Stimulated activated effector memory CD8-positive, alpha-beta T cell treated with anti-CD3 and anti-CD28 coated beads, Interleukin-12 subunit alpha, Interleukin-12 subunit beta, amount 100 ng/mL, for 72 hours (primary cell): Measurements from ENCODE around the gene RGS17.

Source experiments
- ATAC-seq: fragments of 150-1000 bp; cut with Tn5 transposase; 2 replicates; pipeline ENCODE4 v1.10.0; 2021
- DNase-seq, 2 donors: peaks; one replicate each; pipeline ENCODE4 v3.0.0; 2021 to 2022; ENCODE audit warnings: low spot score in 2 of 2
- H3K27ac Mint-ChIP-seq: one replicate; pipeline ENCODE4 v1.8.0; 2022; ENCODE audit warnings: mild to moderate bottlenecking, mixed read lengths
- H3K36me3 Mint-ChIP-seq: one replicate; pipeline ENCODE4 v1.8.0; 2022; ENCODE audit warnings: mild to moderate bottlenecking, mixed read lengths
- H3K4me1 Mint-ChIP-seq: one replicate; pipeline ENCODE4 v1.8.0; 2022; ENCODE audit warnings: mixed read lengths
- H3K4me3 Mint-ChIP-seq: one replicate; pipeline ENCODE4 v1.8.0; 2022; ENCODE audit warnings: mild to moderate bottlenecking, mixed read lengths
- H3K9me3 Mint-ChIP-seq: one replicate; pipeline ENCODE4 v1.8.0; 2022; ENCODE audit warnings: mixed read lengths

The RGS17 gene

DNA sequence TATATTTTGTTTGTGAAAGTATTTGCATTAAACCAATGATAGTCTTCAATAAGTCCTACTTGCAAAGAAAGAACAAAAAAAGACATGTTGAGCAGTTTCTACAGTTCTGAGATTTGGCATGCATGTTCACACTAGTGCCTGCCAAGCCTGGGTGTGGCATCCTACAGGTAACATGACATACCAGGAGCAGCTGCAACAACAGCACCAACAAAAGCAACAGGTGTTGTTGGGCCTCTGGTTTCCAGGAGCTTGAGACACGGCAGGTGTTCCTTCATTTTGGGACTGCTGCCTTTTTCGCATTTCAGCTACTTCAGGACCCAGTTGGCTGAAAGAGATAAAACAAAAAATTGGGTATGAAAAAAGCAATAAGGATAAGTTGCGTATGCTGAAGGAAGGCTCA, 87.4 kb downstream of the RGS17 start:
- Mint-ChIP-seq H3K36me3 (no peaks in the 10 kb centered on the region), H3K4me3 (no peak overlapping the region), H3K9me3 (peaks cover 5% of the 10 kb centered on the region), H3K27ac (no peak overlapping the region), H3K4me1 (no peaks in the 10 kb centered on the region)
- ATAC-seq (no peak), DNase-seq (no peak)

DNA sequence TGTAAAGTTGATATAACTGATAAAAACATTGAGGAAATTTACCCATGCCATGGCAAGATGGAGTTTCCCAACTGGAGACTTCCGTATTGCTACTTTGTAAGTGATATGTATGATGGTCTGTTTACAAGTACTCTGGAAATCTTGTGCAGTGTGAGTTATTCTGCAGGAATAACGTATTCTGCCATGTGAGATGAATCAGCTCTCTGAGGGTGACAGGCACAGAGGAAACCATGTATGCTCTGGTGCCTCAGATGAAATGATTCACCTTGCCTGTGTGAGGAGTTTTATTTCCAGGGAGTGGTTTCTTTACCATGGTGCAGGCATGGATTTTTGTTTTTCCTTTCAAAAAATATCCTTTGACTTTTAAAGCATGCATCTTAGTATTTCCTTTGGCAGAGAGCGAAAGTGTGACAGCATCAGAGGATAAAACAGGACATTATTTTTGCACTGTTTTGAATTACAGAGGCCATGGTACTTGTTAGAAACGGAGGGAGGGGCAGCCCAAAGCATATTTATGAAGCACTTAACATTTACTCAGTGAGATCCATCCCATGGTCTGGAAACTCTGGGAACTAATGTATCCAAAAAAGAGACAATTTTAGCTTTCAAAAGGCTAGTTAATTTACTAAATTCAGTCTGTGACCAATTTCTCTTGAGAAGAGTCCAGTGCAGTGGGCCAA, 92.6 kb downstream of the RGS17 start:
- Mint-ChIP-seq H3K36me3 (no peaks in the 10 kb centered on the region), H3K4me3 (no peak overlapping the region), H3K9me3 (no peaks in the 10 kb centered on the region), H3K4me1 (no peaks in the 10 kb centered on the region), H3K27ac (no peak overlapping the region)
- no peak for ATAC-seq
- no peak for DNase-seq

DNA sequence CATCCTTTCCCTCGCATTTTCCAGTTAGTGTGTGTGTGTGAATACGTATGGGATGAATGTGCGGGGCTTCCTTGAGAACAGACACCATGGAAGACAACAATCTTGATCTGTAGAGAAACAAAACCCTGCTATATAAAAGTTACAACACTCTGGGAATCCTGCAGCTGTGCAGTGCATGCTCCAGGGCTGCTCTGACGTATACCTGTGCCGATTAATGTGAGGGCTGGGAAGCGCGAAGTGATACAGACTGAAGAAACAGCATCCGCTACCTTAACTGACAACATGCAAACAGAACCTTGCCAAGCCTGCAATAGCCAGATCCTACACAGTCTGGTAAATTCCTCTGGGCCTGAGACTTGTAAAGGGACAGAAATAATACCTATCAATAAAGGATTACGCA, 96.9 kb downstream of the RGS17 start:
- ATAC-seq (no peak), DNase-seq (no peak)
- Mint-ChIP-seq H3K4me3 (no peak overlapping the region), H3K36me3 (no peaks in the 10 kb centered on the region), H3K4me1 (no peaks in the 10 kb centered on the region), H3K9me3 (no peaks in the 10 kb centered on the region), H3K27ac (no peak overlapping the region)

DNA sequence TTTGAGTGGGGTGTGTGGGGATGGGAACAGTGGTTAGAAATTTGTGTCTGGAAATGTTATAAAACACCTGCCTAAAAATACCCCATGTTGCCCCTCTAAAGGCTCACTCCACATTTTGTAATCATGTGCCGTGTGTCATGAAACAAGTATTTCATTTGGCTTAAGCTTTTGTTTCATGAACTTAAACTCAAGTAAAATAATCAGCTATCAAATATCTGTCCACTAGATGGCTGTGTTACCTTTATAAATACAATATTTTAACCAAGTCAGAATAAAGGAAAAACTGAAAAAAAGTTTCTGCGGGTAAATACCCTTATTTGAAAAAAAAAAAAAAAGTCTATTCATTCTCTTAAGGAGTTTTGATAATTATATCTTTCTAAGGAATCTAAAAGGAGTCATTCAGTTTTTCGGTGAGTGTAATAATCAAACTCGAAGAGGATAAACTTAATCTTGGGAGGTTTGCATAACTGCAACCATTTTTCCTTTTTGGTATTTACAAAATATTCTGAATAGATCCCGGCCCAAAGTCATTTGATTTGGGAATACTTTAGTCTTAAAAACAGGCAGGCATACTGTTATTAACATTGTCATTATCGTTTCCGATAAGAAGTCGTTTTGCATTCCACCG, 98.7 kb downstream of the RGS17 start:
- H3K27ac Mint-ChIP-seq = no peak overlapping the region
- H3K9me3 Mint-ChIP-seq = no peaks in the 10 kb centered on the region
- H3K4me3 Mint-ChIP-seq = no peak overlapping the region
- DNase-seq (no peak), ATAC-seq (no peak)
- no peaks in the 10 kb centered on the region for H3K36me3 Mint-ChIP-seq
- H3K4me1 Mint-ChIP-seq = no peaks in the 10 kb centered on the region

- H3K27ac Mint-ChIP-seq = no peak overlapping the region
- DNase-seq (no peak), ATAC-seq (no peak)
- H3K4me3 Mint-ChIP-seq = no peak overlapping the region
- H3K9me3 Mint-ChIP-seq = no peaks in the 10 kb centered on the region
- H3K4me1 Mint-ChIP-seq = no peaks in the 10 kb centered on the region
- no peaks in the 10 kb centered on the region for H3K36me3 Mint-ChIP-seq
These were observed 99.6 kb downstream of the RGS17 start for GRCh38 chr6:153031335-153031955.

- Mint-ChIP-seq H3K4me3 (no peak overlapping the region), H3K36me3 (no peaks in the 10 kb centered on the region), H3K27ac (no peak overlapping the region), H3K4me1 (no peaks in the 10 kb centered on the region), H3K9me3 (no peaks in the 10 kb centered on the region)
- DNase-seq (no peak), ATAC-seq (no peak)
These were observed 102.1 kb downstream of the RGS17 start for GRCh38 chr6:153028963-153029362.

- no peaks in the 10 kb centered on the region for H3K4me1 Mint-ChIP-seq
- H3K36me3 Mint-ChIP-seq = no peaks in the 10 kb centered on the region
- H3K9me3 Mint-ChIP-seq = no peaks in the 10 kb centered on the region
- H3K27ac Mint-ChIP-seq = no peak overlapping the region
- no peak overlapping the region for H3K4me3 Mint-ChIP-seq
- ATAC-seq (no peak), DNase-seq (no peak)
These were observed 102.8 kb downstream of the RGS17 start for GRCh38 chr6:153028286-153028685.

DNA sequence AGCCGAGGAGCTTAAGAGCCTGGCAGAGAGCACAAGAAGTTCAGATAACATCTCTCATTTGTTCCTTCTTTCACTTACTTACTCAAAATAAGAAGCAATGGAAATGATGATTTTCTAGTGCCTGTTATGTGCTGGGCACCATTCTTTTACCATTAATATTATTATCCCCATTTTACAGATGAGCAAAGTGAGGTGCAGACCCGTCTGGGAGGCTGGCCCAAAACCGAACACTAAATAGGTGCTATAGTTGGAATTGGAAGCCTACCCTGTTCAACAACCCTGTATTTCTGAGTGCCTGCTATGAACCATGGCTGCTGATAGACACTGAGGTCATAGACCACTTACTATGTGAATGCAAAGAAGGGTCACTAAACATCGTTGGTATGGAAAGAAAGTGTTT, 103.6 kb downstream of the RGS17 start:
- ATAC-seq = no peak
- H3K27ac Mint-ChIP-seq = no peak overlapping the region
- DNase-seq = no peak
- H3K4me3 Mint-ChIP-seq = no peak overlapping the region
- no peaks in the 10 kb centered on the region for H3K9me3 Mint-ChIP-seq
- H3K4me1 Mint-ChIP-seq = no peaks in the 10 kb centered on the region
- H3K36me3 Mint-ChIP-seq = no peaks in the 10 kb centered on the region

DNA sequence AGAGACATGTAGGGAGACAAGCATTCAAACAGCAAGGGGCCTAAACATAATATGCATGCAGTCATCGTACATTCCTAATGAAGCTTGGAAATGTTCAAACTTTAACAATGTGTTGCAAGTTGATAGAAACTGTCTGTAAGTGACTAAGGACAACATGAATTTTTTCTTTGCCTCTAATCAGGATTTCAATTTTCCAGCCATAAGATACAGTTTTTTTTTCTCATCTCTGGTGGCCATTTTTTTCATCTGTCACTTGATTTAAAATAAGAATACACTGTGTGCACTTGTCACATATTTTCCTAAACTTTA, 106.4 kb downstream of the RGS17 start:
- Mint-ChIP-seq H3K36me3 (no peaks in the 10 kb centered on the region), H3K9me3 (no peaks in the 10 kb centered on the region), H3K4me1 (no peaks in the 10 kb centered on the region), H3K4me3 (no peak overlapping the region), H3K27ac (no peak overlapping the region)
- DNase-seq (no peak), ATAC-seq (no peak)

DNA sequence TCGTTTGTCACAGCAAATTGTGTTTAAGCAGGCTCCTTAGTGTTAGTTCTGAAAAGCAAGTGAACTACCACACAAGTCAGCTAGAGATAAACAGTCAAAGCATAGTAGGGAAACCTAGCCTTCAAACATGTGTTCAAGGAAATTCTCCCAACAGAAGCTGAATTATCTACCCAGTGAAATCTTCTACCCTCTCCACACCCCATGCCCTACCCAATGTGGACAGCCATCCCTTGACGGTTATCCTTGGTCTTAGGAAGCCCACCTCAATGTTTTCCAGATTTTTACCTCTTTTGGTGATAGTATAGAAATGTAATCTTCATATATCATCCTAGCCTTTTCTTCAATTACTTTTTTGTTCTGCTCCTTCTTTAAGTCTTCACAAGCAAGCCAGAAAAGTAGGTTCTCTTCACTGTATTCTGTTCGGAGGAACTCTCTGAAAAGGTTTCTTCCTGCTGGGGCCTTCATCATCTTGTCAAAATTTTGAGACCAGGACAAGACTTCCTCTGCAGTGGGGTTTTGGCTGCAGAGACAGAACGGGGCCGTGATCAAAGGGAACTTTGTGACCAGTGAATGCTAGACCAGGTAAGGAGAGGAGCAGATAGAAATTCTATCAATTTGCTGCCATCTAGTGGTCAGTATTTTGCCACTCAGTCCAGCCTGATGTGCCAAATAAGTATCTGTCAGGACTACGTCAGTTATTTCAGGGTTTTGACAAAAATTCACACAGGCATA, 106.9 kb downstream of the RGS17 start:
- peak; percentile 94 for ATAC-seq
- H3K4me3 Mint-ChIP-seq = no peak overlapping the region
- DNase-seq = peak; percentile 21 to 67
- no peaks in the 10 kb centered on the region for H3K9me3 Mint-ChIP-seq
- no peaks in the 10 kb centered on the region for H3K4me1 Mint-ChIP-seq
- no peak overlapping the region for H3K27ac Mint-ChIP-seq
- H3K36me3 Mint-ChIP-seq = no peaks in the 10 kb centered on the region

DNA sequence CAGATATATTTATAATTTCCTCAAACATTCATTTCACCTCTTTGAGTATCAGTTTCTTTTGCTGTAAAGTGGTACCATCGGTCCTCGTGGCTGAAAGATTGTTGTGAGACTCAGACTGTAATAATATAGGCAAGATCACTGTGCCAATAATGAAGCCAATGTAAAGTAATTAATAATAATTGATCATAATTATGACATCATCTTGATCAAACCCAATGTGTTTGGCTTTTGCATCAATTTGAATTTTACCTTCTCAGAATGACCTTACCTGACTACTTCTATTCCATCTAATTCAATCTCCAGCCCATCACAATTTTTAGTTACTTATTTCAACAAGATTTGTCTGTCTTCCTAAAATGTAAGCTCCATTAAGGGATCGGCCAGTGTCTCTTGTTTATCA, 112.7 kb downstream of the RGS17 start:
- no peaks in the 10 kb centered on the region for H3K36me3 Mint-ChIP-seq
- H3K4me3 Mint-ChIP-seq = no peak overlapping the region
- H3K9me3 Mint-ChIP-seq = no peaks in the 10 kb centered on the region
- H3K4me1 Mint-ChIP-seq = no peaks in the 10 kb centered on the region
- H3K27ac Mint-ChIP-seq = no peak overlapping the region
- DNase-seq (no peak), ATAC-seq (no peak)

GRCh38 chr6:153016846-153017245, 114.2 kb downstream of the RGS17 start:
- Mint-ChIP-seq H3K4me1 (no peaks in the 10 kb centered on the region), H3K9me3 (no peaks in the 10 kb centered on the region), H3K27ac (no peak overlapping the region), H3K4me3 (no peak overlapping the region), H3K36me3 (no peaks in the 10 kb centered on the region)
- DNase-seq (no peak), ATAC-seq (no peak)

DNA sequence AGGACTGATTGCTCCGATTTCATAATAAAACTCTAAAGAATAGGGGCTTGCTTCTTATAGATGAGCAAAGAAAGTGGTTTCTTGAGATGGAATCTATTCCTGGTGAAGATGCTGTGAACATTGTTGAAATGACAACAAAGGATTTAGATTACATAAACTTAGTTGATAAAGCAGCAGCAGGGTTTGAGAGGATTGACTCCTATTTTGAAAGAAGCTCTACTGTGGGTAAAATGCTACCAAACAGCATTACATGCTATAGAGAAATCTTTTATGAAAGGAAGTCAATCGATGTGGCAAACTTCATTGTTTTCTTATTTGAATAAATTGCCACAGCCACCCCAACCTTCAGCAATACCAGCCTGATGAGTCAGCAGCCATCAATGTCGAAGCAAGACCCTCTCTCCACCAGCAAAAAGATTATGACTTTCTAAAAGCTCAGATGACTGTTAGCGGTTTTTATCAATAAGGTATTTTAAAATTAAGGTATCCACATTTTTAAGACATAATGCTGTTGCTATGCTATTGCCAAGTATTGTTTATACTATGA, 115.9 kb downstream of the RGS17 start:
- no peaks in the 10 kb centered on the region for H3K36me3 Mint-ChIP-seq
- no peaks in the 10 kb centered on the region for H3K4me1 Mint-ChIP-seq
- no peak overlapping the region for H3K27ac Mint-ChIP-seq
- no peak overlapping the region for H3K4me3 Mint-ChIP-seq
- DNase-seq = no peak
- no peak for ATAC-seq
- H3K9me3 Mint-ChIP-seq = no peaks in the 10 kb centered on the region

DNA sequence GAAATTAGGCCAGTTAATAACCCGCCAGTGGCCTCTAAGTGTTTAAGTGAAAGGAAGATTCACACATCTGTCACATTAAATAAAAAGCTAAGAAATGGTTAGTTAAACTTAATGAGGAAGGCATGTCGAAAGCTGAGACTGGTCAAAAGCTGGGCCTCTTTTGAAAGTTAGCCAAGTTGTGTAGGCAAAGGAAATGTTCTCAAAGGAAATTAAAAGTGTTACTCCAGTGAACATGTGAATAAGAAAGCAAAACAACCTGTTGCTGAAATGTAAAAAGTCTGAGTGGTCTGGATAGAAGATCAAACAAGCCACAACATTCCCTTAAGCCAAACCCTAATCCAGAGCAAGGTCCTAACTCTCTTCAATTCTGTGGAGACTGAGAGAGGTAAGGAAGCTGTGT, 117.6 kb downstream of the RGS17 start:
- H3K27ac Mint-ChIP-seq = no peak overlapping the region
- DNase-seq (no peak), ATAC-seq (no peak)
- H3K9me3 Mint-ChIP-seq = no peaks in the 10 kb centered on the region
- H3K4me1 Mint-ChIP-seq = no peaks in the 10 kb centered on the region
- no peak overlapping the region for H3K4me3 Mint-ChIP-seq
- H3K36me3 Mint-ChIP-seq = no peaks in the 10 kb centered on the region

GRCh38 chr6:153012856-153013255, 118.2 kb downstream of the RGS17 start:
- Mint-ChIP-seq H3K27ac (no peak overlapping the region), H3K9me3 (no peaks in the 10 kb centered on the region), H3K36me3 (no peaks in the 10 kb centered on the region), H3K4me1 (no peaks in the 10 kb centered on the region), H3K4me3 (no peak overlapping the region)
- no peak for DNase-seq
- no peak for ATAC-seq

GRCh38 chr6:153003366-153003690, 127.8 kb downstream of the RGS17 start:
- DNase-seq (no peak), ATAC-seq (no peak)
- peaks cover 38% of the 10 kb centered on the region for H3K4me1 Mint-ChIP-seq
- no peaks in the 10 kb centered on the region for H3K9me3 Mint-ChIP-seq
- H3K36me3 Mint-ChIP-seq = peaks cover 36% of the 10 kb centered on the region
- peak overlapping the region; percentile 96 for H3K27ac Mint-ChIP-seq
- H3K4me3 Mint-ChIP-seq = peak overlapping the region; percentile 94
